KBM-7 (cell line): ENCODE results near the gene NABP1.

Experiments used
- DNase-seq: peaks from one replicate; pipeline ENCODE4 v3.0.0-alpha.2; 2015
- in situ Hi-C: fragments of 300-500 bp; cut with MboI; formaldehyde crosslinking; loops from 2 replicates; pipeline ENCODE4 v1.14.3; 2020; ENCODE audit warnings: low sequenced_read_pairs, low pct_unique_long_range_greater_than_20kb, mixed read lengths

Gene NABP1

DNA sequence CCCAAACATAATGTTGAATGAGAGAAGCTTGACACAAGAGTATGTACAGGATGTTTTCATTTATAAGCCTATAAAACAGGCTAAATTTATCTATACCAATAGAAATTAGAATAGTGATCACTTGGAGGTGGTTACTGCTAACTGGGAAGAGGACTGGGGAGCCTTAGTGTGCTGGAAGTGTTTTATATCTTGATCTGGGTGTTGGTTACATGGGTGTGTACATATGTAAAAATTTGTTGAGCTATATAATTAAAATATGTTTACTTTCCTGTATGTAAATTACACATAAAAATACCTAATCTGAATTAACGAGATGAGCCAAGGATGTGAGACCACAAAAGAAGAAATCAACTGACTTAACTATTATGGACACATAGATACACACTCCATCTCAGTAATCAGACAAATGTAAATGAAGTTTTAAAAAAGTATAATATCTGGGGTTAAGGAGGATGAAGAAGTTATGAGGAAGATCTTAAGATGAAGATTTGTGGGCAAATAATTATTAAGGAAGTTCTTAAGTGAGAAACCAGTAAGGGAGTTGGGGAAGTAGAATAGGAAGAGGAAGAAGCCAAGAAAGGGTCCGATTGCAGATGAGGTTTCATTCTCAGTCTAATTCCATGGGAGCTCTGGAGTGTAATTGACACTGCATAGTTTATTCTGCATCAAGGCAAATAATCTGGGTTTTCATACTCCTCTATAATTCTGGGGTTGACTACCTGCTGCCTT is 32.3 kb upstream of the NABP1 start:
- DNase-seq, result no peak
- in situ Hi-C loops, result no loop called here

DNA sequence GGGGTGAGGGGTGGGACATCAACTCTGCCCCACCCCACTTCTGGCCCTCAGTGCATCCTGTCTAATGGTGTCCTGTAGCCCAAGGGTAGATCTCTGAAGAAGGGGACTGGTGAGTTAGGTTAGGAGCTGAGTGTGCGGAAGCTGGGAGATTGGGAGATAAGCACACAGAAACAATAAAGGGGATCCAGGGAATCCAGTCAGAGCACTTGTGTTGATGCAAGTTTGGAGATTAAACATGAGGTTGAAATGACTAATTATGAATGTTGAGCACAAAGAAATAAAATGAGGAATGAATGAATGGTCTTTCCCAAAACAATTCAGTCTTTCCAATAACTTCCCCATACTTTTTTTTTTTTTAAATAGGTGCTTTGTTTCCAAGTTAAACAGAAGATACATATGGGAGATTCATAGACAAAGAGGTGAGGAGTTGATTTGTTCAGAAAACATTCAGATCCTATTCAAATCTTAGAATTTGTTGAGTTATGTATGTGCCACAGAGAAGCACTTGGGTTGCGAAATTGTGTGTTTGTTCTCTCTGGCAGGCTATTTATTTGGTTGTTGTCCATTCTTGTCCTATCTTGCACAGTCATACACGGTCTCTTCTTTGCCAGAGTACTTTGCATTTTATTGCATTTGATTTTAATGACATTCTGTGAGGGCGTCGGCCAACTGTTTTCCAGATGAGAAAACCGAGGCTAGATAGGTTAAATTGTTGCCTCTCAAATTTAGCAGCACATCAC is 31.6 kb upstream of the NABP1 start:
- in situ Hi-C loops, result no loop called here
- DNase-seq, result no peak

DNA sequence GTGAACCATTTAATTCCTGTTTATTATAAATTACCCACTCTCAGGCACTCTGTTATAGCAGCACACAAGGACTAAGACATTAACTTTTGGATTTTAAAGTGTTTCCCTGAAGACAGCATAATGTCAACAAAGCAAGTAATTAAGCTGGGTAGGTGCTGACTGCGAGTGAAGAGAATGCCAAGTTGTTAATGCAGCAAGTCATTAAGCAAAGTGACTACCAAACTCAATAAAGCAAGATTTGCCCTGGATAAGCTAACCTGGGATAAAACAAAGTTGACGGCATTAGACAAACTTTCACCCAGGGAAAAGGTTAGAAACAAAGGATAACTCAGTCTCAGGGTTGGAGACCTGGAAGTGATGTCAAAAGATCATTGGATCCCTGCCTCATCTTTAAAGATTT is 28.4 kb upstream of the NABP1 start:
- in situ Hi-C loops, result no loop called here
- no peak for DNase-seq

DNA sequence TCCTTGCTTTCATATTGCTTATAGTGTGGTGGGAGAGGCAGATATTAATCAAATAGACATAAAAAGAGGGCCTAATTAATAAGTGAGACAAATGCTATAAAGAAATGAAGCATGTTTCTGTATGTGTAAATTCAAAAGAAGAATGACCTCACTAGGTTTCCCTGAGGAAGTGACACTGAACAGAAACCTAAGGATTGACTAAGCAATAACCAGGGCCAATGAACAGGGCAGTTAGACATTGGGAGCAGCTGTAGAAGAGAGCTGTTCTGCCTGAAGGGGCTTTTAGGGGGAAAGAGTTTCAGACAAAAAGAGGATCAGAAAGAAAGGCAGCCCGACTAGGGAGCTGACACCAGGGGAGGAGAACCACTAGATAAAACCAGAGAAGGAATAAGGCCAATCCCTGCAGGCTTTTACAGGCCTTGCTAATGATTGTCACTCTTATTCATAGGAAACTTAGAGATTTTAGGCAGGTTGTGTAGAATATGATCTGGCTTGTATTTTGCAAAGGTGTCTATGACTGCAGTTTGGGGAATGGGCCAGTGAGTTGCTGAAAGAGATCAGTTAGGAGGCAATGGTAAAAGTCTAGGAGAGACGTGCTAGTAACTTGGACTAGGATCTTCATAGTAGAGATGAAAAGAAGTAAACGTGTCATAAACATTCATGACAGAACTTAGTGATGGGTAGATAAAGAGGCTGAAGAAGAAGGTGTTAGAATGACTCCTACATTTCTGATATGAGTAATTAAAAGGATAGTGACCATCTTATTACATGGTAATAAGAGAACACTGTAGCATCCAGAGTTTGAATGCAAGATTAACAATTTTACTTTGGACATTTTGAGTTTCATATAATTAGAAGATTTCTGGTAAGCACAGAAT is 26.8 kb upstream of the NABP1 start:
- DNase-seq, result no peak
- in situ Hi-C loops, result no loop called here

DNA sequence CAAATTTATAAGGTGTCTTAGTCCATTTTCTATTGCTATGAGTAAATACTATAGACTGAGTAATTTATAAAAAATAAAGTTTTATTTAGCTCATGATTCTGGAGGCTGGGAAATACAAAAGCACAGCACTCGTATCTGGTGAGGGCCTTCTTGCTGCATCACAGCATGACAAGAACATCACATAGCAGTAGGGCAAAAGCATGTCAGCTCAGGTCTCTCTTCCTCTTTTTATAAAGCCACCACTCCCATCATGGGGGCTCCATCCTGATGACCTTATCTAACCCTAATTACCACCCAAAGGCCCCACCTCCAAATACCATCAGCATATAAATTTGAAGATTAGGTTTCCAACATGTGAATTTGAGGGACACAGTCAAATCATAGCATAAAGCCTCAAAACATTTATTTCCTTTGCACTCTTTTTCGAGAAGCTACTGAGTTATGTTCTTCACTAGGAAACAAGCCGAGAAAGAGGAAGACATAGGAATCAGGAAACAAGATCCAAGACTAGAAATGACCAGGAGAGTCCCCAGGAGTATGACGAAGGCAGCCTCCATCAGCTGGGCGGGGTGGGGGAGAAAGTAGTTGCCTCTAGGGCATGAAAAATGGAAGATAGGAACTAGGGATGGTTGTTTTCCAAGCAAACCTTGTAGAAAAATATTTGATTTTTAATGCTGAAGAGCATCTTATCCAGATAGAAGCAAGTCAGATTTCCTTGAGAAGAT is 24.1 kb upstream of the NABP1 start:
- in situ Hi-C loops, result no loop called here
- DNase-seq, result peak; percentile 49

DNA sequence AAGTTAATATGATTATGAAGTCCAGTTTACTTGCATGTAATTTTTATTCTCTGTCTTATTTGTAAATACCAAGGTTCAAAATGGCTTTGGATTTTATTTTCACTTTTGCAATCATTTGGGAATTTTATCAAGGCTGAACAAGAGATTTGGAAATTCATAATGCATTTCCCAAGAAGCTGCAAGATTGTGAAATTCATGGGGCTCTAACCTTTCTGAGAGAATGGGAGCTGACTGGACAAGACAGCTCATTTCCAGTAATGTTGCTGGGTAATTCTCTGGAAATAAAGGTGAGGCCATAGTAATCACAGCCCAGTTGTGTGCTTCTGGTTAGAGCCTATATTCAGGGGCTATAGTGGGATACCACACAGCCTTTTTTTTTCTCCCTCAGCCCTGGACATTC is 21.5 kb upstream of the NABP1 start:
- in situ Hi-C loops, result no loop called here
- DNase-seq, result no peak

DNA sequence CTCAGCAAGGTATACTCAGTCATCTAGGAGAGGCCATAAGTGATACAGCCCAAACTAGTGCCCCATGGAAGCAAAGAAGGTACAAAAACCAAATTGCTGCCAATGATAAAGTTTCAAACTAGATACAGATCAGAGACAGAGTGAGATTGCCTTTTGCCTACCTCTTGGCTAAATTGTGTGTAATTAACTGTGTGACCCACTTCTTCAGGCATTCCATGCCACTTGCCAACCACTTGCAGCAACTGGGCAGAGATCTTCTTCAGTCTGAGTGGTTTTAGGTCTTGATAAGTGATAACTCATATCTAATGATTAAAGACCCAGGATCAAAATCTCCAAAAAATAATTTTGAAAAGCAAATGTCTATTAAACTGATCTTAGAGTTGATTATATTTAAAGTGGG is 21.1 kb upstream of the NABP1 start:
- in situ Hi-C loops, result no loop called here
- DNase-seq, result no peak

DNA sequence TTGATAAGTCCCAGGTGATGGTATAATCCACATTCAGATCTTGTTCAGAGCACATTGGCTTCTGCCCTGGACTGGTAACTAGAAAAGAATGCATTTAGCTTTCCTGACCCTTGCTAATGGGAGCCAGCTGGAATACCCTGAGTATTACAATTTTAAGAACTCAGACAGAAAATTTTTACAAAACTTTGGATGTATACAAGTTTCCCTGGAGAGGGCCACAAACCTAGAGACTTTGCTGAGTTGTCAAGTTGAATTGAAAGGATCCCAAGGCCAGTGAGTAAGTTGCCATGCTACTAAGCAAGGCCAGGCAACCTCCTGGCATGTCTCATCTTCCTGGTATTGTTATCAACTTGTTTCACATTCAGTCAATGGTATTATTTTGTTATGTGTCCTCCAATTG is 20.0 kb upstream of the NABP1 start:
- in situ Hi-C loops, result no loop called here
- DNase-seq, result no peak

DNA sequence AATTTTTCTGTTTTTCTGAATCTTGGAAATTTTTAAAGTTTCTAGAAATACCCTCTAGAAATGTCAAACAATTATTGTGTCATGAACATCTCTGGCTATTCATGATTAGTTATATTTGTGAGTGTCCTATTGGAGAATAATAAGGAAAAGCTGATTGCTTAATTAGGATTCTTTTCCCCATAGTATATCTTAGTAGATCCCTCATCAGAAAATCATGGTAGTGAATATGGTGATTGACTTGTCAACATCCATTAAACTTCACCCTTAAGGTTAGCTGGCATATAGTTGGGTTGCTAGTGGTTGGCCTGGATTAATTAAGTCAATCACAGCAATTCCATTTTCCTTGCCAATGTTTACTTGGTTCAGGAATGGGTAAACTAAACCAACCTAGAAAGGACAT is 18.7 kb upstream of the NABP1 start:
- in situ Hi-C loops, result no loop called here
- DNase-seq, result no peak

DNA sequence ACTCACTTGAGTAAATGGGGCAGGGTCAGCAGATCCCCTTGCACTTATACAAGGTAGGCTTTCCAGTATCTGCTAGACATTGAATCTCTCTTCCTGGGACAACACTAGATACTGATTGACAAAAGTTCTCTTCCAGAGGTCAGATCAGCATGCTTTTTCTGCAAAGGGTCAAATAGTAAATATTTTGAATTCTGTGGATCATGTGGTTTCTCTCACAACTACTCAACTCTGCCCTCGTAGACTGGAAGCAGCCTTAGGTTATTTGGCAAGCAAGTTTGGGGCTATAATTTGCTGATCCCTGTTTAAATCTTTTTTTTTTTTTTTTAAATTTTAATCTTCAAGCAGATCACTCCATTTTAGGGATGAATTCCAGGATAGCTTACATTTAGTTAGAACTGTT is 17.4 kb upstream of the NABP1 start:
- no peak for DNase-seq
- in situ Hi-C loops, result no loop called here

DNA sequence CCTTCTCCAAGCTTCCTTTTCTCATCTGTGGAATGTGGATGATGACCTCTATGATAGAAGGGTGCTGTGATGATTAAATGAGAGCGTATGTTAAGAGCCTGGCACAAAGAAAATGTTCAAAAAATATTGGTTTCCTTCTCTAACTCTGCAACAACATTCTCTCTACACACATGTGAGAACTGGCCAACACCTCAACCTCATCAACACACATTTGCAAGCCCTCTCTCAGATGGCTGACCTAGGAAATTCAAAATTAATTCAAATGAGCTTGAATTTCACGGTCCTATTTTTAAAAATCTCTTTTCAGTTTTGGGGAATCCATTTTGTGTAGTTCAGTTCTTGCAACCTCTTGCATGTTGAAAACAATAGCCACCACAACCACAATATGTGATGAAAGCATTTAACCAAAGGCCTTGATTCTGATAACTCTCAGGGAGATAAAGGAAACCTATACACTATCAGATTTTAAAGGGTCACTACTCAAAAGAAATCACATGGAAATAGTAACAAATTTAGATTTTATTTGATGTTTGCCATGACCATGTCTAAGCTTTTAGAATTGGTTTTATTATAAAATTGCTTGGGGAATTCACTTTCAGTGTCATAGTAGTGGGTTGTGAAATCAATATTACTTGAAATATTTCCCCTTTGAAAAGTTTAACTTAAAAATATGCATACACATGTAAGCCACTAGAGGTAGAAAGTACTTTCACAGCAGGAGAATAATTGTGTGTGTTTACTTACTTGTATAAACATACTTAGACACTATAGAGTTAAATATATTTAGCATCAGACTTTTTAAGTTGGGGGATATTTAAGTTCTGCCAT is 16.6 kb upstream of the NABP1 start:
- in situ Hi-C loops, result no loop called here
- DNase-seq, result no peak

DNA sequence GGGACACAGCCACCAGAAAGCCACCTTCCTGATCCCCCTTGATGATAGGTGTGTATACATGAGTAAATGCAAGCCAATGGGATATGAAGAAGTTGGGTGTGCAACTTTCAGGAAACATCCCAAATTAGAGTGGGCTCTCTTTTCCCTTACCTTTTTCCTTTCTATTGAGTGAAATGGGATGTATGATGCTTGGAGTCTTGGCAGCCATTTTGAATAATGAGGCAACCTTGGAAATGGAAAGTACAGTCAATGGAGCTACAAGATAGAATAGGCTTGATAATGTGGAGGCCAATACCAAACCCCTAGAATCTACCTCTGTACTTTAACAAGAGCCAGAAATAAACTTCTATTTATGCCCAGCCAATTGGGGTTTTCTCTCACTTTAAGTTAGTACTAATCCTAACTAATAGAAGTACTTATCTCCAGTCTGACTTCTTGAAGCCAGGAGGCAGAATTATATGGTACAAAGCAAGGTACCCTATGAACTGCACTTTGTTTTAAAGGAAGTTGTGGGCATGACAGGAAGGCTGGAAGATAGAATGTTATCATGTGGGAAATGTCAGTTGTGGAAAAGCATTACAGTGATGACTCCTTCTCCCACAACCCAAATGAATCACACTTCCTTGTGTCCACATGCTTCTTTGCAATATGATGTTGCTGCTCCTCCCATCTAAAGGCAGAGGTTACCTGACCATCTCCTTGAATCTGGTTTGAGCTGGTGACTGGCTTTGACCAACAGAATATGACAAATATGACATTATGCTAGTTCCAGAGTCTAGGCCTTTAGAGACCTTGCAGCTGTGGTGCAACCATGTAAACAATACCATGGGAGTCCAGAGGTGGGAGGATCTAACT is 12.9 kb upstream of the NABP1 start:
- DNase-seq, result peak; percentile 88
- in situ Hi-C loops, result no loop called here

DNA sequence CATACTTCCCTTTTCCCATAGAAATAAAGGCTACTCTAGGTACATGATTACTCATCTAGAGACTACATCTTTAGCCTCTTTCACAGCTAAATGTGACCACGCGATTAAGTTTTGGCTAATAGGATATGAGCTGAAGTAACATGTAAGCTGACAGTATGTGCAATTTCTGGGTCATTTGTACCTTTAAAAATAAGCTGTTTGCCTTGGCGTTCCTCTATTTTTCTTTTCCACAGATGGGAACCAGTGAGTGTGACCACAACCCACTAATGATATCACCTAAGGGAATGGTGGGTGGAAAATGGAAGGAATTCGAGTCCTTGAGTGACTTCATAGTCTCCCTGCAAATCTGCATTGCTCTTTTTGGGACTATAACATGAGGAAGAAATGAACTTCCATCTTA is 11.7 kb upstream of the NABP1 start:
- in situ Hi-C loops, result no loop called here

DNA sequence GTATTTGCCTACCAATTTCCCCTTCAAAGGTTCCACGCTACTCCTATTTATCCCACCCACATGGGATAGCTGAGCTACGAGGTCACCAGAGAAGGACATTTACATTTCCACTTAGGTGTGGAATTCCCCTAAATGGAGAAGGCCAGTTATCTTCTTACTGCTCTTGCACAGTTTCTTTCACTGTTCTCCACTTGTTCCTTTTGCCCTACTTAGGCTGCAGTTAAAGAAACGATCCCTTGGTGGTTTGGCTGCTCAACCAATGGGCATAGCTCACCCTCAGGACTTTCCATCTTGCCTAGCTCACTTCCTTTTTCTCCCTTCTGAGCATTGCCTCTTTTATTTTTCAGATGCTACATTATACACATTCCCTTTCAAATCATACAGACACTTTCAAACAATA is 11.2 kb upstream of the NABP1 start:
- DNase-seq, result peak; percentile 80
- in situ Hi-C loops, result no loop called here

More for the DNA sequence above, 11.7 kb upstream of the NABP1 start:
- DNase-seq, result no peak

DNA sequence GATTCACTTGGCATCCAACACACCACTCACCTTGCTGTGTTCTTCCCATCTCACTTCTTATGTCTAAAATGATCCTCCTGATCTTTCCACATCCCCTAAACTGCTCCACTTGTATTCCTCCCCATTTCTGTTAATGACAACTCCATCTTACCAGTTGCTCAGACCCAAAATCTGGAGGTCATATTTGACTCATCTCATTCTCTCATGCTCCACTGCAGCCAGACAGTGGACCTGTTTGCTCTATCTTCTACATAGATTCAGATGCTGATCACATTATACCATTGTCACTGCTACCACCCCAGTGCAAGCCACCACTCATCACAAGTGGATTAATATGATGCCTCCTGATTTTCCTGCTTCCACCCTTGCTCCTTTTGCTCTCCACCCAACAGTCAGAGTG is 7.9 kb upstream of the NABP1 start:
- DNase-seq, result no peak
- in situ Hi-C loops, result no loop called here

DNA sequence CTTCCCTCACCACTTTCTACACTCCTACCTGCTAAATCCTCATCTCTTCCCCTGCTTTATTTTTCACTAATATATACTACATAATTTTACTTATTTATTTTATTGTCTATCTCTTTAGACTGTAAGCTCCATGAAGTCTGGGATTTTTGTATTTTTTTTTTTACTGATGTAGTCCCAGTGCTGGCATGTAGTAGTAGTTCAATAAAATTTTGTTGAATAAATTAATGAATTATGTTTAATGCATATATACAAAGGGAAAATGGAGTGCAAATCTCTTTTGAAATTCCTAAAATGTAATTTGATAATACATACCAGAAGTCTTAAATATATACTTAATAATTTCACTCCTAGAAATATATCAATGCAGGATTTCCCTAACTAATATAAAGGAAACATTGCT is 7.1 kb upstream of the NABP1 start:
- DNase-seq, result no peak
- in situ Hi-C loops, result no loop called here

DNA sequence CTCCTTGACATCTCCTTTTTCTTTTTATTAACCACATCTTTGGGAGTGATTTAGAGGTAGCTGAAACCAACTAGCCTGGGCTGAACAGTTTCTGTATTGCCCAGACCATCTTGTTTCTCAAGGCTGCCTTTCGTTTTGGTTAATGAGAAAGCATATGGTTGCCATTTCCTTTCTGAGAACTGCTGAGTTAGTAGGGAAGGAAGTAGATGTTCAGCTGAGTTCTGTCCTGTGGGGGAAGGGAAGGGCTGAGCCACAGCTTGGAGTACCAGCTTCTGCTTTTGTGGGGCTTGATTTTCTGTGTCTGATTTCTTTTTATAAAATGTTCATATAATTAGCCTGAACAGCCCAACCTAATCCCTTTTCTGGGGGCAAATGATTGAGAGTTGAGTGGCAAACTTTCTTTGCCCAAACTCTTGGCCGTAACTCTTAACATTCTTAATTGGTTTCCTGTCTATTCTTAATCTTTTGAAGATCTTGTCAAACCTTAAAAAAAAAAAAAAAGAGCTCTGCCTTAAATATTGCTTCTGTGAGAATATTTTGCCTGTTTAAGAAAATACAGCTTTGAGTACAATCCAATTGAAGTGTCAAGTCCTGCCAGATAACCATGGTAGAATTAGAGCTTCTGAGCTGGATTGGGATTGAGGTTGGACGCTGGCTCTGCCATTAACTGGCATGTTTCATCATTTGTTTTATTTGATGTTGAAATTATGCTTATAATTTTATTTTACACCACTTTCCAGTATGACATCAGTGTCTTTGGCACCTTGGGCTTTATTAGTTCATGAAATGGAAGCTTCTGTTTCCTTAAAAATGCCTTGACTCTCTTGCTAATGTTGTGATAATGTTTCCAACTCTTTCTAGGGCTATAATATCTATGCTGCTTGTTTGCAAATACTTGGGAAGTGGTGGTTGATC is 1.9 kb upstream of the NABP1 start:
- in situ Hi-C loops, result no loop called here
- DNase-seq, result peak; percentile 94
